IPS-15b (cell line): Measurements from ENCODE around the gene AGAP3.

Source experiments
- H3K27me3 ChIP-seq: one replicate; pipeline ENCODE4 v1.6.1; 2013; ENCODE audit warnings: low read length; ENCODE audit not compliant: control insufficient read depth, insufficient read depth
- H3K36me3 ChIP-seq: one replicate; pipeline ENCODE4 v1.6.1; 2013; ENCODE audit warnings: low read length; ENCODE audit not compliant: control insufficient read depth, insufficient read depth
- H3K4me1 ChIP-seq: one replicate; pipeline ENCODE4 v1.6.1; 2013; ENCODE audit warnings: mild to moderate bottlenecking, low read length; ENCODE audit not compliant: control insufficient read depth, insufficient read depth
- H3K4me3 ChIP-seq: one replicate; pipeline ENCODE4 v1.5.1; 2013; ENCODE audit warnings: low read depth, low read length
- H3K9ac ChIP-seq: one replicate; pipeline ENCODE4 v1.6.1; 2013; ENCODE audit warnings: low read depth, mild to moderate bottlenecking, low read length
- H3K9me3 ChIP-seq: one replicate; pipeline ENCODE4 v1.6.1; 2013; ENCODE audit warnings: mild to moderate bottlenecking, low read length; ENCODE audit not compliant: control insufficient read depth, insufficient read depth

The AGAP3 gene

GRCh38 chr7:151140826-151141225 is 54.6 kb downstream of the AGAP3 start:
- Histone ChIP-seq H3K4me3 (no peak overlapping the region), H3K9me3 (no peaks in the 10 kb centered on the region), H3K4me1 (peaks cover 7% of the 10 kb centered on the region), H3K27me3 (peaks cover 25% of the 10 kb centered on the region), H3K9ac (no peak overlapping the region), H3K36me3 (peaks cover 8% of the 10 kb centered on the region)

- no peak overlapping the region for H3K9ac ChIP-seq
- no peaks in the 10 kb centered on the region for H3K9me3 ChIP-seq
- no peak overlapping the region for H3K4me3 ChIP-seq
- peaks cover 25% of the 10 kb centered on the region for H3K27me3 ChIP-seq
- H3K4me1 ChIP-seq, result peaks cover 7% of the 10 kb centered on the region
- H3K36me3 ChIP-seq, result peaks cover 8% of the 10 kb centered on the region
Measured at GRCh38 chr7:151141311-151141854, 55.1 kb downstream of the AGAP3 start.

GRCh38 chr7:151141855-151142685 is 55.8 kb downstream of the AGAP3 start:
- peaks cover 25% of the 10 kb centered on the region for H3K27me3 ChIP-seq
- H3K9me3 ChIP-seq, result no peaks in the 10 kb centered on the region
- peaks cover 7% of the 10 kb centered on the region for H3K4me1 ChIP-seq
- no peak overlapping the region for H3K4me3 ChIP-seq
- H3K36me3 ChIP-seq, result peaks cover 8% of the 10 kb centered on the region
- H3K9ac ChIP-seq, result no peak overlapping the region

GRCh38 chr7:151142686-151143040 is 56.4 kb downstream of the AGAP3 start:
- Histone ChIP-seq H3K4me1 (peaks cover 7% of the 10 kb centered on the region), H3K9ac (no peak overlapping the region), H3K36me3 (peaks cover 8% of the 10 kb centered on the region), H3K9me3 (no peaks in the 10 kb centered on the region), H3K27me3 (peaks cover 25% of the 10 kb centered on the region), H3K4me3 (no peak overlapping the region)

- Histone ChIP-seq H3K4me1 (peaks cover 7% of the 10 kb centered on the region), H3K36me3 (peaks cover 8% of the 10 kb centered on the region), H3K9ac (no peak overlapping the region), H3K9me3 (no peaks in the 10 kb centered on the region), H3K4me3 (no peak overlapping the region), H3K27me3 (peaks cover 23% of the 10 kb centered on the region)
Measured at GRCh38 chr7:151143261-151144015, 57.2 kb downstream of the AGAP3 start.

GRCh38 chr7:151144387-151144786 is 58.1 kb downstream of the AGAP3 start:
- H3K36me3 ChIP-seq, result peaks cover 8% of the 10 kb centered on the region
- H3K4me1 ChIP-seq, result peaks cover 2% of the 10 kb centered on the region
- no peak overlapping the region for H3K4me3 ChIP-seq
- no peak overlapping the region for H3K9ac ChIP-seq
- H3K27me3 ChIP-seq, result peaks cover 16% of the 10 kb centered on the region
- no peaks in the 10 kb centered on the region for H3K9me3 ChIP-seq

- Histone ChIP-seq H3K27me3 (peaks cover 10% of the 10 kb centered on the region), H3K4me3 (no peak overlapping the region), H3K4me1 (no peaks in the 10 kb centered on the region), H3K9me3 (no peaks in the 10 kb centered on the region), H3K9ac (no peak overlapping the region), H3K36me3 (peaks cover 8% of the 10 kb centered on the region)
Measured at GRCh38 chr7:151146761-151147160, 60.5 kb downstream of the AGAP3 start.

- H3K9me3 ChIP-seq, result no peaks in the 10 kb centered on the region
- no peaks in the 10 kb centered on the region for H3K4me1 ChIP-seq
- H3K4me3 ChIP-seq, result no peak overlapping the region
- H3K27me3 ChIP-seq, result peaks cover 15% of the 10 kb centered on the region
- H3K9ac ChIP-seq, result no peak overlapping the region
- H3K36me3 ChIP-seq, result peaks cover 5% of the 10 kb centered on the region
Measured at GRCh38 chr7:151148319-151149259, 62.3 kb downstream of the AGAP3 start.

- H3K27me3 ChIP-seq, result peaks cover 19% of the 10 kb centered on the region
Measured at GRCh38 chr7:151150388-151150787, 64.1 kb downstream of the AGAP3 start.

GRCh38 chr7:151152643-151153513 is 66.6 kb downstream of the AGAP3 start:
- no peak overlapping the region for H3K9ac ChIP-seq
- H3K4me1 ChIP-seq, result peaks cover 2% of the 10 kb centered on the region
- H3K36me3 ChIP-seq, result no peaks in the 10 kb centered on the region
- H3K4me3 ChIP-seq, result no peak overlapping the region
- H3K9me3 ChIP-seq, result no peaks in the 10 kb centered on the region
- H3K27me3 ChIP-seq, result peaks cover 20% of the 10 kb centered on the region

More at GRCh38 chr7:151150388-151150787, 64.1 kb downstream of the AGAP3 start:
- no peaks in the 10 kb centered on the region for H3K4me1 ChIP-seq
- no peak overlapping the region for H3K4me3 ChIP-seq
- no peaks in the 10 kb centered on the region for H3K9me3 ChIP-seq
- no peaks in the 10 kb centered on the region for H3K36me3 ChIP-seq
- no peak overlapping the region for H3K9ac ChIP-seq
